ENCODE data around the gene PGA4. TPM values are rescaled to one million over a fixed set of nuclear protein-coding genes. Genes with fewer than 3 reads are reported as not detected.

The PGA4 gene
- total and polyA plus RNA-seq, 9 of the 15 experiments (the other 6 are each of a cell fraction or from before 2014, with no cell fraction given): not detected

- TF ChIP-seq CTCF (IDR thresholded peaks at IDR 0.05 in 2 of 3, conservative IDR thresholded peaks at IDR 0.05 in 1 of 3; ENCODE audit: insufficient read depth in 2 of 3, low read depth in 1 of 3, low read length in 3 of 3): peak; percentile 92 to 94 (median 94)
- peak; percentile 49 for TF ChIP-seq KLF16 (IDR thresholded peaks at IDR 0.05)
- TF ChIP-seq GABPB1 (CRISPR knock-in tag; IDR thresholded peaks at IDR 0.05): 0 out of 2 replicates have a peak, but pooled peaks have one; percentile 24
- peak; percentile 77 to 88 for TF ChIP-seq RAD21 (CRISPR knock-in tag; conservative IDR thresholded peaks at IDR 0.05 in 1 of 2, IDR thresholded peaks at IDR 0.05 in 1 of 2)
- peak; percentile 71; the same call in 1 of the 2 replicates for TF ChIP-seq STAG1 (CRISPR knock-in tag; IDR thresholded peaks at IDR 0.05; ENCODE audit: borderline replicate concordance)
- TF ChIP-seq MXD1 (CRISPR knock-in tag; IDR thresholded peaks at IDR 0.05; ENCODE audit: borderline replicate concordance, poor library complexity, severe bottlenecking): no peak
- TF ChIP-seq MNT (conservative IDR thresholded peaks at IDR 0.05): 0 out of 4 replicates have a peak, but pooled peaks of 1 of the 2 experiments have one; percentile 20
- TF ChIP-seq DEAF1 (CRISPR knock-in tag; IDR thresholded peaks at IDR 0.05): peak; percentile 75
- TF ChIP-seq CBX1 (IDR thresholded peaks at IDR 0.05; ENCODE audit: low read depth): no peak
Observed at GRCh38 chr11:61187505-61188130, 34.5 kb upstream of the PGA4 start (continued).

Data from K562 (cell line).